Suppressor macrophage treated with lipopolysaccharide for 1 hour (primary cell): ENCODE measurements around the gene SLC4A4.

Experiments
- DNase-seq, 3 donors: peaks; one replicate each; pipeline ENCODE4 v3.0.0-alpha.2; 2020 to 2022

The SLC4A4 gene

DNA sequence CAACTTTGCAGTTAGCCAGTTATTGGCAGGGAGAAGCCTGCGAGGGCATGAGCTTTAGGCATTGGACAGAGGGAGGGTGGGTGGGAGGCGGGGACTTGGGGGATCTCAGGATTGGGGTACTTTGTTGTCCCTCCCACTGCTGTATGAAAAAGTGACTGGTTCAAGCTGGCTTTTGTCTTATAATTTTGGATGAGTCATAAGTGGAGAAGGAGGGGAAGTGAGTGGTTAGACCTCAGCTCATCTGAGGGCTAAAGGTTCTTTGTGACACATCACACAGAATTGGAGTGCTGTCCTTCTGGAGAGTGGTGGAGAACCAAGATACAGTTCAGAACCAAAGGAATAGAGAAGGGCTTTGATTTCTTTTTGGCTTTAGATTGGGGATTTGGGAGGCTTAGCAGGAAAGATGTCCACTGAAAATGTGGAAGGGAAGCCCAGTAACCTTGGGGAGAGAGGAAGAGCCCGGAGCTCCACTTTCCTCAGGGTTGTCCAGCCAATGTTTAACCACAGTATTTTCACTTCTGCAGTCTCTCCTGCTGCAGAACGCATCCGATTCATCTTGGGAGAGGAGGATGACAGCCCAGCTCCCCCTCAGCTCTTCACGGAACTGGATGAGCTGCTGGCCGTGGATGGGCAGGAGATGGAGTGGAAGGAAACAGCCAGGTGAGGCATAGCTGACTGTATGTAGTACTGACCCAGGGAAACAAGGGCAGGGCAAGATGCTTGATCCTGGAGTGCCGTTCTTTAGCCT, at the start of gene SLC4A4:
Gene SLC4A4 (plus strand): TSS at position 175 of the 748 bp plus-strand sequence.
- peak; percentile 20 to 42 (median 41) for DNase-seq

DNA sequence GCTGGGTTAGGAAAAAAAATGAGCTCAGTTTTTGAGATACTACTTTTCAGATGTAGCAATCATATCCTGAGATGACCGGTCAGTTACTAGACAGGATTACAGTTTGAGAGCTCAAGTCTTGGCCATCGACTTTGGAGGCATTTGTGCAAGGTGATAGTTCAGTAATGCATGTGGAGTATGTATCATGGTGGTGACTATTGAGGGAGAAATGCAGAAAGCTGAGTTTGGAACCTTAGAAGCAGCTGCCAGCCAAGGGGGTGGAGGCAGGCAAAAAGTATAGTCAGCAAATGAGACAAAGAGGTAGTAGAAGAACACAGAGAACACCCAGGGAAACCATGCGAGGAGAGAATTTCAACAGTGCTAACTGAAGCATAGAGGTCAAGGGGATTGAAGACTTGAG, 48.7 kb upstream of the SLC4A4 start:
- DNase-seq = no peak

DNA sequence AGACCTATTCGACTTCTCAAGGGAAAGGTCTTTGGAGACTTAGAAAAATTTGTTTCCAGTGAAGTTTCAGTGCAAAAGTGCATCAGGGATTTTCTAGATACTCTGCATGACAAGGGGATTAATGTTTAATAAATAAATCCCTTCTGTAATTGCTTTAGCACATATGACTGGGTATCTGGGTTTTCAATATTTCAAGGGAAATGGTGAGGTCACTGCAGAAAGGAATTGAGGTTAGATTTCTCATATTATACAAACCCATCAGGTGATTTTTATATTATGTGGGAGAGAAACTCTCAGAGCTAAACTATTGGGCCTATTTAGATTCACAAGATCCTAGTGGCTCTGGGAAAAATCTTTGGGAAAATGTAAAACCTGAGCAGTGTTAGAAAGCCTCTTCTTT, 48.3 kb upstream of the SLC4A4 start:
- no peak for DNase-seq

DNA sequence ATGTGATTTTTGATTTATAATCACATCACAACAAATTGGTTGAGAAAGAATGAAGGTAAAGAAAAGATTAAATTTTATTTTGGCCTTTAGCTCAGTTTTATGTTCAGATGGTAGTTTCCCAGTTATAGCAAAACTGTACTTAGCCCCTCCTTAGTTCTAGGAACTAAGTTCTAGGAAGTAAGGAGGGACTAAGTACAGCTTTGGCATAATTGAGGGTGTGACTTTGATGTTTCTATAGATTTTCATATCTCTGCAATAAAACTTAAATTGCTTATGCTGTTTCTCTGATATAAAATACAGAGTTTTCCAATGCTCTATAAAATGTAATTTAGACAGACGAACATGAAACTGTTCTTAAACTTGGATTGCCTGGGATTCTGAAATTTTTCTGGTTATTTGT, 46.6 kb upstream of the SLC4A4 start:
- no peak for DNase-seq

DNA sequence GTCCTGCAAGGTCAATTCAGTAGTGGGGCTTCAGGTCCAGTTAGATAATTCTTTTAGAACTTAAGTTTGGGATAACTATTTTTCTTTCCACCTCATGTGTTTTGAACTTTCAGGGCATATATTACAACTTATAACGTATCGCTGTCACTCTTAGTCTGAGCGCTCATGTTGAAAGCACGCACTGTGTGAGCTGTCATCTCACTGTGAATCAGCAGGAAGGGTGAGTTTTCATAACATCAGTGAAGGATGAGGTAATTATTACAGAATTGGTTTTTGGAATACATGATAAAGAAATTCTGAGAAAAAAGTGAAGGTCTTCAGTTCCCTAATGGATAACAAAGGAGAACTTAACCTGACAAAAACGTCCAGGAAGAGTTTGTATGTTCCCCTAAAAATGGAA, 45.1 kb upstream of the SLC4A4 start:
- peak; percentile 17 to 44 (median 42) for DNase-seq

DNA sequence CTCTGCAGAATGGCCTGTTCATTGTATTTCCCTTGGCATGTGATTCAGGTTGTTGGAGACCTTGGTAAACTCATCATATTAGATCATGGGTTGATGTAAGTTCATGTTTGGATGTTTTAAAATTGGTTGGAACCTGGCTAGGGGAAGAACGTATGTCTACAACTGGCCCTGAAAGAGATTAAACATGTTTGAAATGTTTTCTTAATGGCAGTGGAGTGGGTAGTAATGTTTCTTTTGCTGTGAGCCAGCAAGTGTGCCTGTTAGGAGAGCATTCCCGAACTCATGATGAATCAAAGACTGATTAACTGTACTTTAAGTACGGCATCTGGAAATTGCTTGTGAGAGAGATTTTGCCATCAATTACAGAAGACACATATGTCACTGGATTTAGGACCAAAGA, 44.5 kb upstream of the SLC4A4 start:
- no peak for DNase-seq

DNA sequence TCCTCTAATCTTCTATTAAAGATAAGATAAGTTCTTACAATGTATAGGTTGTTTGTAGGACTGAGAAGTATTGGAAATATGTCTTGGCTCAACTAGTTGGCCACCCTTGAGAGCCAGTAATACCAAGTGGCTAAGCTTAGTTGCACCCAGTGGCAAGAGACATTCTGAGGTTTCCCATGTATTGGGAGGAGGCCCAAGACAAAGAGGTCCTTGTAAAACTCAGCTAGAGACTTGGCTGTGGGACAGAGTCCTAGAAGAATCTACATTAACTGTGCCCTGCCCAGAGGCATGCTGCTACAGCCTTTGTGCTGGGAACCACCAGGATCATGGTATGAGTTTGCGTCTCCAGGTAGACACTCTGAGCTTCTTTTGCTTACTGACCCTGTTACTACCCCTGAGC, 41.9 kb upstream of the SLC4A4 start:
- no peak for DNase-seq

DNA sequence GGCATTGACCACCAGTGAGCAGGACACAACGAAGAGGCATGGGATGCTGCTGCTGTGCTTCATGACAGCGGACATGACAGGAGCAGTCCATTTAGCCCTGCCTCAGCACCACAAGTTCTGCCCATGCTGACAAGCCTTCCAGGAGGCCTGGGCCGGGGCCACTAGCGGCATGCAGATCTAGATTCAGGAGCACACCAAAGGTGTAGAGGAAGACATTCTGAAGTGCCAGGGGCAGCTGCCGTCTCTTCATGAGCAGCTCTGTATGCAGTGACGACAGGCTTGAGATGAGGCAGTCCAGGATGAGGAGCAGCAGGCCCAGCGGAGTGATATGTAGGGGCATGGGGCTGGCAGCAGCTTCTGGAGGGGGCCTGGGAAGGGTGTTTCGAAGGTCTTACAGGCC, 38.5 kb upstream of the SLC4A4 start:
- no peak for DNase-seq

DNA sequence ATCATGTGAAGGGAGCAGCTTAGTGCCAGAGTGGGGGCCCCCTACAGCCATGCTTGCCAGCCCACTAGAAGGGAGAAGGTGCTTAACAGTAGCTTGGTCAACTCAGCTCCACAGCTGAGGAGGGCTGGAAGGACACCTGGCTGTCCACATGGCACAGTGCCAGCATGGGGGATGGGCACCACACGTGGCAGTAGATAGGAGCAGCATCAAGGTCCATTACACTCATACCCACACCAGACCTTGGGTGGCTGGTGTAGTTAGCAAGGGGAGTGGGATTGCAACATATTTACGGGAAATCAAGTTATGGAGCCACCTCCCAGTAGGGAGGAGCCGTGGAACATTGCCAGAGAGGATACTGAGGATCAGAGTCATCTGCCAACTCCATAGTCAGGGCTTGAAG, 37.9 kb upstream of the SLC4A4 start:
- DNase-seq = no peak

DNA sequence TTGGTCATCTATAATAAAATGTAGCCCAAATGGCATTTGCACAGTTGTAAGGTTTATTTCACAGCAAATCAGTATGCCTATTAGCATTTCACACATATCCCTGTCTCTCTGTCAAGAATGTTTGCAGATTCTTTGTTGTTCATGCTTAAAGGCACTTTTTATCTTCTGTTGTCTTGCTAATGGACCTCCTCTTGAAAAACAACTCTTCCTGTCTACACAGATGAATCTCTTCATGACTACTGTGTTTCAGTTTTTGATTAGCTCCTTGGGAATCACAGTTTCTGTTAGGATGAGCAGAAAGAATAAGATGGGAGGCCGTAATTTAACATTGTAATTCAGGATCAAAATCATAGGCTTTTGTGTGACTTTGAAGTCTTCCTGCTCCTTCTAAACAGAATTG, 35.5 kb upstream of the SLC4A4 start:
- no peak for DNase-seq

DNA sequence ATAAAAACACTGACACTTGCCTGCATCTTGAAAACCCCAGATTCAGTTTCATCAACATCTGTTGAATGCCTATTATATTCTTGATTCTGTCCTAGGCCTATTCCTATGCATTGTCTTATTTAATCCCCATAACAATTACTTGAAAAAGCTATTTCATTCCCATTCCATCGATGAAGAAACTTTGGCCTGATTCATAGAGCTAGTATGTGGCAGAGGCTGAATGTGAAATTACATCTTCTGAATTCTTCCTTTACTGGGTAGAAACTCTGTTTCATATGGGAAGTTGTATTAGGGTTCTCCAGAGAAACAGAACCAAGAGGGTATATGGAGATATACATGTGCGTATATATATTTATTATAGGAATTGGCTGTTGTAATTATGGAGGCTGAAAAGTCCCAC, 35.0 kb upstream of the SLC4A4 start:
- no peak for DNase-seq

DNA sequence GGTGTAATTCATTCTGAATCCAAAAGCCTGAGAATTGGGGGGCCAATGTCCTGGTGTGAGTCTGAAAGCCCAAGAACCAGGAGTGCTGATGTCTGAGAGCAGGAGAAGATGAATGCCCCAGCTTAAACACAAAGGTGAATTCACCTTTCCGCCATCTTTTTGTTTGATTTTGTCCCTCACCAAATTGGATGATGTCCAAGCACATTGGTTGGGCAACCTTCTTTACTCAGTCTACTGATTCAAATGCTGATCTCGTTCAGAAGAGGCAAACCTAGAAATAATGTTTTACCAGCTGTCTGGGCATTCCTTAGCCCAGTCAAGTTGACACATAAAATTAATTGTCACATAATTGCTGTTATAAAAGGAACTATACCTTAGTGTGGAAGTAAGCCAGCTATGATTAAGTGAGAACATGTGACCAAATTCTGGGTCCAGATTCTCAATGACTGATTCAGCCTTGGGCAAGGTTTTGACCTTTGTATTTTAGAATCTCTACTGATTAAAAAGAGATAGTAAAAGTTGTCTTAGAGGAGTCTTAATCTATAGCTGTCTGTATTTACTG, 34.5 kb upstream of the SLC4A4 start:
- no peak for DNase-seq

DNA sequence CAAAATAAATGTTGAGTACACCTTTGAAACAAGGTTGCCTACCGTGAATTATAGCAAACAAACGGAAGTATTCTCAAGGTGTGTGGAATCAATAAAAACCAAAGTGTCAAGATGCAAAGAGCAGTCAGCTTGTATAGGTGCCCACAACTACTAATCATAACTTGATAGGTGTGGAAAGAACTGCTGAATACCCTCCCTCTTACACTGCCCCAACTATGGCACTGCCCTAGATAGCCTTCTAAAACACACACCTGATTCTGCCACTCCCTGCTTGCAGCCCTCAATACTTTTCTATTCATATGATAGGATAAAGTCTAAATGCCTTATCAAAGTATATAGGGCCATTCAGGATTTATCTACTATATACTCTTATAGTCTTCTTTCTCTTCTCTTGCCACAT, 31.1 kb upstream of the SLC4A4 start:
- no peak for DNase-seq

DNA sequence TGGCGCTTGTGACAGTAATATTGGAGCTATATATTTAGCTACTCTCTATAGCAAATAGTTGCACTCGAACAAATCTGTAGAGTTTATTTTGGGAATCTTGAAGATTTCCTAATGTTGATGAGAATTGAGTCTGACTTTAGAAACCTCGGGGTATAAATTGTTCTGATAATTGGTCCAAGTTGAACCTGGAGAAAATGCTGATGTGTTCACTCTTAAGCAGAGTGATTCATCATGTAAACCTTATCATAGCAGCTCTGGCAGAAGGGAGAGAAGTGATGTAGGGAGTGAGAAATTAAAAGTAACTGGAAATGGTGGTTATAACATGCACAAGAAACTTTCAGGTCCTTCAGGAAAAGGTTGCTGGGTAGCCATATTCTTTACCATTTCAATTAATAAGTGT, 16.4 kb upstream of the SLC4A4 start:
- no peak for DNase-seq

DNA sequence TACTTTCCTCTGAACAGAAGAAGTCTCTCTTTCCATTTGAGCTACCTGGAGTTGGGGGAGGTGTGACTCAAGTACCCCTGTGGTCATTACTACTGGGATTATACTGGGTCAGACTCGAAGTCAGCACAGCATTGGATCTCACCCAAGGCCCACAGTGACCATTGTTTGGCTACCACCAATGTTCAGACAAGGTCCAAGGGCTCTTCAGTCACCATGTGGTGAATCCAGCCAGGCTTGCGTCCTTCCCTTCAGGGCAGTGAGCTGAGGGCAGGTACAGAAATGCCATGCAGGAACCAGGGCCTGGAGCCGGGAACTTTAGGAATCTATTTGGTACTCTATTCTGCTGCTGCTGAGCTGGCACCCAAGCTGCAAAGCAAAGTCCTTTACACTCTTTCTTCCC, 5.5 kb upstream of the SLC4A4 start:
- DNase-seq = no peak

DNA sequence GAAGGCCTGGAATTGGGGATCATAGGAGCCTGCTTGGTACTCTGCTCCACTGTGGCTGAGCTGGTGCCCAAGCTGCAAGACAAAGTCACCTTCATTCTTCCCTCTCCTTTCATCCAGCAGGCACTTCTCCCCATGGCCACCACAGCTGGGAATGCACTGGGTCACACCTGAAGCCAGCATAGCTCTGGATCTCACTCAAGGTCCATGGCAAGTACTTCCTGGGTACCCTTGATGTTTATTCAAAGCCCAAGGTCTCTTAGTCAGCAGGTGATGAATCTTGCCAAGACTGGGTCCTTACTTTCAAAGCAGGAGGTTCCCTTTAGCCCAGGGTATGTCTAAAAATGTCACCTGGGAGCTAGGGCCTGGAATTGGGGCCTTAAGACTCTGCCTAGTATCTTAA, 4.9 kb upstream of the SLC4A4 start:
- DNase-seq = no peak

DNA sequence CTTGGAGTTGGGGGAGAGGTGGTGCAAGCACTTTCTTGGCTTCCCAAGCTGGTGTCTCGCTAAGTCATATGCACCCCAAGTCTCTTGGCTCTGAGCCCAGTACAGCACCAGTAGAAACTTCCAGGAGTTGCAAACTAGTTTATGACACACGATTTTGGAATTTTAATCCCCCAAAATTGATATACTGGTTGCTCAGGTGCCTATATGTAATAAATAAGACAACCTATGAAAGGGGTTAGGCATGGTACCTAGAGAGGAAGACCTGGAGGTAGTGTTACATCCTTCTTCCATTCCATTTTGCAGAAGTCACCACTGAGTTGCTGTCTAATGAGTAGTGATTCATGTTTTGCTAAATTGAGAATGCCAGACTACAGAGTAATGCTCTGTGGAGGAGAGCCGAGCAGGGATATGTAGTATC, 4.3 kb upstream of the SLC4A4 start:
- no peak for DNase-seq

DNA sequence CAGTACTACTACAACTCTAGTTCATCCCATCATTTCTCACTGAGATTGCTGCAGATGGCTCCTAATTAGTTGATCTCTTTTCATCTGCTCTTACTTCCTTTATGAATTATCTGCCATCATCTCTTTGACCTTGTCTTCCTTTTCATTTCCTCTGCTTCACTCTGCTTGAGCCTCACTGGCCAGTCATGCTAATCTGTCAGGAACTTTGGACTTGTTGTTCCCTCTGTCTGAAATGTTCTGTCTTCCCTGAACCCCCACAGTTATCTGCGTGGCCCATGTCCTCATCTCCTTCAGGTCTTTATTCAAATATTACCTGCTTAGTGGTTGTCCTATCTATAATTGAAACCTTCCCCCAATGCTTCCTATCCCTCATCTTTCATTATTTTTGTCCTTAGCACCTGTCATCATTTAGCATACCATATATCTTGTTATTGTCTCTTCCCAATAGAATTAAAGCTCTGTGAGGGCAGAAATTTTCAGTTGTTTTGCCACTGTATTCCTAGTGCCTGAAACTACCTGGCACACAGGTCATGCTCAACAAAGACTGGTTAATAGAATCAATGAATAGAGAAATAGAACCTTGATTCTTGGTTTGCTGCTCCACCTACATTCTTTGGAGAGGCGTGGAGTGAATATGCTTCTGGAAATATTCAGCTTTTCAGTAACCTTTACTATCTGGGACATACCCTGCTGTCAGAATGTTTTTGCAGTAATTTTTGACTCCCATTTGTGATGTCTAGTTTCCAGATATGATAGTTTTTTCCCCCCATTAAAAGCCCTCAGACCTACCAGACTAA, 5.0 kb downstream of the SLC4A4 start:
- DNase-seq = no peak

DNA sequence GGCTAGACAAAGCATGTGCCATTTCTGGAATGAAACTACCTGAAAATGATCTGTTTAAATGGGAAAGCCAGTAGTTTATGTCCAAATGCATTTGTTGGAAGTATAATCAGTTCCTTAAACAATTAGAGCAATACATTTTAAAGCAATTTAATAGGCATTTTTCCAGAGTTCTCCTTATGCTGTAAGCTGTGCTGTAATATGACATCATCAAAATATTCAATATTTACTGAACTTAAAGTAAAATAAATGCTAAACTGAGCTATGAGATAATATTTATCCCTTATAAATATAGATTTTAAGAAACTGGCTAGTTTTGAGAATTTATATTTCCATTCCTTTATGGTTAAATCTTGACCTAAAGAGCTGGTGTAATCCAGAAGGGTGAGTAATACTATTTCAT, 7.9 kb downstream of the SLC4A4 start:
- no peak for DNase-seq

DNA sequence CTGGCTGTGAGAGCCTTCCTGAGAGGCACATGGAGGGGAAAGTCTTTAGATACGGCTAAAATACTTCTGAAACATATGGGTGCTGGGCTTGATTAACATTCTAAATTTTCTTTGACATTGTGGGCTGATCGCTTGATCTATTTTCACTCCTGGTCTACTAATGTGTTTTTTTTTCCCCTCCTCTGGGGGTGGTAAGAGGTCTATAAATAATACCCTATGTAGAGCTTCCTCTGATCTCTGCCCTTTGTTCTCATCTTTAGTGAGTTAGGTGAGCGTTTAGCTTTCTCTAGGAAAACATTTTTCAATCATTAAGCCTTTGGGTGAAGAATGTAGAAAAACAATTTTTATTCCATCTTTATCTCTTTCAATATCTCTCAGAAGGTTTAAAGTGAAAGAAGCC, 9.8 kb downstream of the SLC4A4 start:
- DNase-seq = no peak

DNA sequence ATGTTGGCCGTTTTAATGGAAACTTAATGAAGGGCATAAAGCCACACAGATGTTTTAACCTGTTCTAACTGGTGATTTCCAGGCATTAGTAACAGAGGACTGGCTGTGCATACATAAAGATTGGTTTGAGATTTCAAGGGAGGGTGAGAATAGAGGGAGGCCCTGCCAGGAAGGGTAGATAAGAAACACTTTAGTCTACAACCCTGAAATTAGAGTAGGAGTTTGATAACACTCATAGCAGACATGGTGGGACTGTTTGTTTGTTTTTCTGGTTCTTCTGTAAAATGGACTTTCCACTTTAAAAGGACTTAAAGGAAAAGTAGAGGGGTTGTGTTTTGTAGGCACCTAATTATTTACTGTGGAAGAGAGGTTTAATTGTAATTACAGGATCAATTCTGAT, 16.2 kb downstream of the SLC4A4 start:
- DNase-seq = no peak

DNA sequence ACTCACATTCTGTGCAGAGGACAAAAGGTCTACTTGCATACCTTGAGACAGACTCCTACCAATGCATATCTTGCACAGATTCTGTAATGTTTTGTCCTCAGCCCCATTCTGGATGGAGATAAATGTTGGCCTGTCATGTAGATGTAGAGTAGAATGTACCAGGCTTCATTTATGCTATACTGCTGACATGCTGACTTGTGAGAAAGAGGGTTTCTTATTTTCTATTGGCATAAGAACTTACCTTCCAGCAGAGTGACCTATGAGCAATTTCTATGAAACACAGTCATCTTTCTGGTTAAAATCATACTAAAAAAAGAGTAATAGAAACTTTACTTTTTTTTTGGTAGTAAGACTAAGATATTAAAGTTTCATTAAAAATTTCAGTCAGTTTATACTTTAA, 17.2 kb downstream of the SLC4A4 start:
- DNase-seq = no peak

DNA sequence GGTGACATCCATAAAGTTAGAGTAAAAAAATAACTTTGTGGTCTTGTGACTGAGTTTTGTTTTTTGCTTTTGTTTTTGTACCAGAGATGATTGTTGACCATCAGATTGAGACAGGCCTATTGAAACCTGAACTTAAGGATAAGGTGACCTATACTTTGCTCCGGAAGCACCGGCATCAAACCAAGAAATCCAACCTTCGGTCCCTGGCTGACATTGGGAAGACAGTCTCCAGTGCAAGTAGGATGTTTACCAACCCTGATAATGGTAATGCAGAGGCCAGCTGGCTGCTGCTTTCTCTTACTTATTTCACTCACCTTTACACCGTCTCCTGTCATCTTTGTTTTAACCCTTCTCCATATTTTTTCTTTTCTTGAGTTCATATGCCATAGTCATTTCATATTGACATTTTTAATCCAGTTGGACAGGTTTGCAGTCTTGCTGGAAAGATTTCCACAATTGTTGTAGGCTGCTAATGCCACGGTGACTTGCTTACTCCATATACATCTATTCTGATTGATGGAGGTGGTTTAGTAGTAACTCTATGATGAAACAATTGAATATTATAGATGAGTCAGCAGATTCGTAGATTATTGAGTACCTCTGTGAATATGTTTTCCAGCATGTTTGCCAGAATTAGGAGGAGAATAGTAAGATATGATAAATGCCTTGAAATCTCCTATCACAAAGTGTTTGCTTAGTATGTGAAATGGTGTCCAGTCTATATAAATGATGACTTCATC, 18.3 kb downstream of the SLC4A4 start:
- DNase-seq = no peak

DNA sequence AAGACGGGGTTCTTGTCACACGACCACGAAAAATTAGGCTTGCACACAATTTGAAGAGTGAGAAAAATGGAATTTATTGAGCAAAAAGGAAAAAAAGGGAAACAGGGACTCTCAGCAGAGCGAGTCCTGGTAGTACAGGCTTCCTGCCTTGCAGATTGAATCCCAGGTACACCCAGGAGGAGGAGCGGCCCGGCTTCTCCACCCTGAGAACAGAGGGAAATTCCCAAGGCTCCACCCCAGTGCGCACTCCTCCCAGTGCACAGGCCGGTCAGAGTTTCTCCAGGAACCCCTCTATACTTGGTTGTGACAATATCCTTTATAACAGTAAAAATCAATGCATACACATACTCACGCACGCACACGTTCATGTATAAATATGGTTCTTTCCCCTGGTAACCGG, 22.0 kb downstream of the SLC4A4 start:
- no peak for DNase-seq
